SKM-1 treated with dmso at 0.1 percent for 144 hours (cell line): ENCODE results near the gene EYA2.

ENCODE experiments used
- DNase-seq: peaks from one replicate; lab custom pipeline; 2025; ENCODE audit not compliant: unreplicated experiment; lab: John Stamatoyannopoulos, UW

EYA2 gene

DNA sequence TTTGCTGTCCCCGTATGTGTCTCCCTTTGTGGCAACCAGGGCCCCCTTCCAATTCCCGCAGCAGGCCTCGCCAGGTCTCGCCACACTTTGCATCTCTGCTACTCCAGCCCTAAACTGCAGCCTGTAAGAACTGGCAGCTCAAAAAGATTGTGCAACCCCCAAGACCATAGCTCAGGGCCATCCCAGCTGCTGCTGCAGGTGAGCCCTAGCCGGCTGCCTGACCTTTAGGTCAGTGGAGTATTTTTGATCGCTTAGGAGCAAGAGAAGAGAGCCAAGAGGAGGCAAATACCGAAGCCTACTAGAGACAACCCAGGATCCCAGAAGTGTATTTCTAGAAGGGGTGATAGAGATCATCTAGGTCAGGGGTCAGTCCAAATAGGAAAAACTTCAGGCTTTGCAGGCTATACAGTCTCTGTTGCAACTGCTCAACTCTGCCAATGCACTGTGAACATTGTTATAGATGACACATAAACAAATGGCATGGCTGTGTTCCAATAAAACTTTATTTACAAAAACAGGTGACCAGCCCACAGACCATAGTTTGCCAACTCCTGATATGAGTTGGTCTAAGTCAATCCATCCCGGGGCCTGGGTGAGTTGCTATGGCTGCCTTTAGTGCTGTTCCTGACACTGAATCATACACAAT, 138.4 kb downstream of the EYA2 start:
- no peak for DNase-seq

DNA sequence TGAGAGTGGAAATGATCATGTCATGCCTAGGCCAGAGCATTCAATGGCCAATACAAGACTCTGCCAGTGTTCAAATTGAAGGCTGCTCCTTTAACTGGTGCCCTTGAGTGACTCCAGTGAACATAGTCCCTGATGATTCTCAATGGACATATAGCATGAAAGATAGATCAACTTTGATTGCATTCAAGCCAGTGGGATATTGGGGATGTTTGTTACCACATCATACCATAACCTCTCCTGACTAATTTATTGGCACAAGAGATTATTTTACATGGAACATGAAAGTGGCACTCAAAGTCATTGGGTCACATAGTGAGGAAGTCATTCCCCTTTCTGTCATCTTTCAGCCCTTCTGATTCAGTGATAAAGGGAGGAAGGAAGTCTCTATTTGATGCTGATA, 139.0 kb downstream of the EYA2 start:
- DNase-seq: no peak

DNA sequence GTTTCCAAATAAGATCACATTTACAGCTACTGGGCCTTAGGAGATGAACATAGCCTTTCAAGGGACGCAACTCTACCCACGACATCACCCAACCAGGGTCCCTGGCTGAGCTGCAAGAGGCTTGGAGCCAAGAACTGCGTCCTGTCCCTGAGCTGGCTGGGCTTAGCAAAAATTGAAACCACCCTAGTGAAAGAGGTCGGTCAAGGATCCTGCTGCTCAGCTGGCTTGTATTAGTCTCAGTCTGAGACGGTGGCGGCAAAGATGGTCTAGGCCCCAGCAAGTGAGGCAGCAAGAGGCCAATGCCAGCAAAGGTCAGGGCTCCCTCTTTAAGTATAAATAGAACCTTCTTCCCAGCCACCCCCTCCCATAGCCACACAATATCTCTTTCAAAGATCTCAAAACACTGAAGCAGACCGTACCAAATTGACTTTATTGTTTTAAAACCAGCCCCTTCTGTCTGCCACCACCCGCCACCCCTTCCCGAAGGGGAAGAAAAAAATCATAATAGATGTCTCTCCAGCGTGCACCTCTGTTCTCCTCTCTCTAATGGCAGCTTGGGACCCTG, 140.5 kb downstream of the EYA2 start:
- no peak for DNase-seq

DNA sequence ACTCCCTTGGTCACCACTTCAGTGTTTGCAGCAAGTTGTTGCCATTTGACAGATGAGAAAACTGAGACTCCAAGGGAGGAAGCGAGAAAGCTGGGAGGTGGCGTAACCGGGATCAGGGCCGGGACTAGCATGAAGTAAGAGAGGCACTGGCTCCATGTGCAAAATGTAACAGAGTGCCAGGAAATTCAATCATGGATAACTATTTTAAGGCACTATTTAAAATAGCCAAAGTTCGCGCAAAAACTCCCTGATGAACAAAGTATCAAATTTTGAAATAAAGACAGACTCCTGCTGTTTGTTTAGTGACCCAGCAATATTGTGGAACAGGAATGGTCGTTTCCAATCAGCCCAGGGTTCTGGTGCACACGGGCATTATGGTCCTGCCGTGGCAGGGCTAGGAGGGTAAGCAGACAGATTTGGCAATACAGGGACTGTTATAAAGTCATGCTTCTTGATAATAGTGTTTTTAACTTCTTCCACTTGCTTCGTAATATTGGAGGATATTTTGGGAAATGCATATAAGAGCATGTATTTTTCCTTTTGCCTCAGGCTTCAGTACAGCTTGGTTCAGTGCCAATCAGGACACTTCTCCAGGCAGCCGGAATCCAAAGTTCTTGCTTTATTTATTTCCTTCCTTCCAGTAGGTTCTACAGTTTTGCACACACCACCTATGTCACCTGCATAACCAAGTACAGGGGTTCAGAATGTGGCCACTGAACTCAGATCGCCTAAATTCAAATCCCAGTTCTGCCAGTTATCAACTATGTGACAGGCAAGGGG, 141.6 kb downstream of the EYA2 start:
- no peak for DNase-seq

DNA sequence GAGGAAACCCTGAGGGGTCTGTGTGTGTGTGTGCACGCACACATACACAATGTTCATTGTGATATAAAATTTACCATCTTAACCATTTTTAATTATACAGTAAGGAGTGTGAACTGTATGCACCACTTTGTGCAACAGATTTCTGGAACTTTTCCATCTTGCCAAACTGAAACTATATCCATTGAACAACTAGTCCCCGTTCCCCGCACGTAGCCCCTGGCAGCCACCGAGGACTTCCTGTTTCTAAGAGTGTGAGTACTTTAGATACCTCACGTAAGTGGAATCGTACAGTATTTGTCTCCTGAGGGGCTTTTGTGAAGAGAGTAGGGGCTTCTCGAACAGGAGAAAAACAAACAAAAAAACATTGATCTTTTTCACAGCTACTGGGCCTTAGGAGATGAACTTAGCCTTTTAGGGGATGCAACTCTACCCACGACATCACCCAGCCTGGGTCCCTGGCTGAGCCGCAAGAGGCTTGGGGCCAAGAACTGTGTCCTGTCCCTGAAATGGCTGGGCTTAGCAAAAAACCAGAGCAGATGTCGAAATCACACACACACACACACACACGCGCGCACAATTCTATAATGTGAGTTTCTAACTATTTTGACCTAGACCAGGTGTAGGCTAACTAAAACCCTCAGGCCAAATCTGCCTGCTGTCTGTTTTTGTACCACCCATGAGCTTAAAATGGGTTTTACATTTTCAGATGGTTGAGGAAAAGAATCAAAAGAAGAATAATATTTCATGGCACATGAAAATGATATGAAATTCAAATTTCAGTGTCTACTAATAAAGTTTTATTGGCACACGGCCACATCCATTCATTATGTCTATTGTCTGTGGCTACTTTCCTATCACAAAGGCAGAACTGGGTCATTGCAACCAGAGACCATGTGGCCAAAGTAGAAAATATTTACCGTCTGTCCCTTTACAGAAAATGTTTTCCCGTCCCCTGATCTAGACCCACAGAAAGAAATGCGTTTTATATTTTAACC, 144.2 kb downstream of the EYA2 start:
- DNase-seq: no peak

DNA sequence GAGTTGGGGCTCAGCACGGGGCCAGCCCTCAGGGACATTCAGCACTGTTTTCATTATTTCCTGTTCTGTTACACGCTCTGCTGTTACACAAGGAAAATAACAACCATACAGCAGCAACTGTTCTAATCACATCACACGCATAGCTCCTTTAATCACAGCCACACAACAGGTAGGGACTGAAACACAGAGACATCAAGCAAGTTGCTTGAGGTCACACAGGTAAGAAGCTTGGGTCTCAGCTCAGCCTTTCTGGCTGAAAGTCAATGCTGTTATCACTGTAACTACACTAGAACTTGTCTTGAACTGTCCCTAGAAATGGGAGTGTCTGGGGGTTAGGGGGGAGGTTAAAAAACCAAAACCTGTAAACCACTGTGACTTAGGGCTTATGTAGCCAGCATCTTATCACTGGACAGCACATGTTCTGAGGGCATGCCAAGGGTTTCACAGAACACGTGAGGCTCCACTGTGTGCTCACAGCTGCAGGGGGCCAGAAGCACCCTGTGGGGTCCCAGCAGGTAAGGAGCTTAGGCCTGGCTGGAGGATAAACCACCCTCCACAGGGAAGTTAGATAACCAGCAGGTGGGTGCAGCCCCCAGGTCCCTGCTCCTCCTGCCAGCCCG, 146.0 kb downstream of the EYA2 start:
- no peak for DNase-seq

DNA sequence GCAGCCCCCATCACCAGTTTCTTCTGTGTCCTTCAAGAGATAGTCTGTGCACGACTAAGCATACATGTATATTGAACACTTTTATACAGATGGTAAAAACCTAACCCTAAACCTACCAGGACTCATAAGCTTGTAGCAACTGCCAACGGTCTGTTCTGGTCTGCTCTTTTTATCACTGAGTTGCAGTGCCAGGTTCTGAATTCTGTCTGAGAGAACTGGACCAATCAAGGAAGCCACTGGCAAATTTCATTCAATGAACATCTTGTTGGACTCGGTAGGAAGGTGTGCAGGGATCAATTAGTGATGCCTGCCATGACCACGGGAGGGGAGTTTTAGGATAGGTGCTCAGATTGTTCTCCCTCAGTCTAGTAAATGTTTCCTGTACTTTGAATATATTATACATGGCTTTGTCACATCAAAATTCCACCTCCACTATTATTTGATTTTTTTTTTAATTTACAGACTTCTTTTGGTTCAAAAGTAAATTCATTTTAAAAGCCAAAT, 146.8 kb downstream of the EYA2 start:
- DNase-seq: no peak

DNA sequence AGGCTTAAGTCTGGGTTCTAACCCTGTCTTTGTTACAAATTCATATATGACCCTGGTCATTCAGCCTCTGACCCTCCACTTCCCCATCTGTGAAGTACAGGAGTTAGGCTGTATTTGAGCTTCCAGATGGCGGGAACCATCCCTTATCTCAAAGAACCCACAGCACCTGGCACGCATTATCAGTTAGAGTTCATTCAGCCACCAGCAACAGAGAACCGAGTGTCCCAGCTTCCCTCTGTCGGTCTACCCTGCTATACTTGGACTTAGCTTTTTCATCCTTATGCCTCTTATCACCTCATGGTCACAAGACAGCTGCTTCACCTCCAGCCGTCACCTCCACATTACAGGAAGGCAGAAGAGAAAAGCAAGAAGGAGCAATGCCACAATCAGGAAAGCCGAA, 147.8 kb downstream of the EYA2 start:
- DNase-seq: no peak

DNA sequence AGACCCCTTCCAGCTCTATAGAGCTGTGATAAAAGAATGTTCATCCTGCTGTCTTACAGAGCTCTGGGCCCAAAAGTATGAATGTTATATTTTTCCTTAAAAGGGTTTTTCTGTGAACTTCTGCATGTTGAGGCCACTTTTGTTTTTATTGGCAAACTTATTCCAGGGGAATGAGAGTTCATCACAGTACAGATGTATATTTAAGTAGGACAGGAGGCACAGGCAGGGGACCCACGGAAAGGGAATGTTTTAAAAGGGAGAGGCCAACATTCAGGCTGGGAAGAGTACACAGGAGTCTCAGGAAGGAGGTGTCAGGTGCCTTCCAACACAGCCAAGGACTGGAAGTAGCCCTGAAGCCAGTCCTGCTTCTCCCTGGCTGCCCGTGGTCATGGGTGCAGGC, 148.4 kb downstream of the EYA2 start:
- DNase-seq: no peak

DNA sequence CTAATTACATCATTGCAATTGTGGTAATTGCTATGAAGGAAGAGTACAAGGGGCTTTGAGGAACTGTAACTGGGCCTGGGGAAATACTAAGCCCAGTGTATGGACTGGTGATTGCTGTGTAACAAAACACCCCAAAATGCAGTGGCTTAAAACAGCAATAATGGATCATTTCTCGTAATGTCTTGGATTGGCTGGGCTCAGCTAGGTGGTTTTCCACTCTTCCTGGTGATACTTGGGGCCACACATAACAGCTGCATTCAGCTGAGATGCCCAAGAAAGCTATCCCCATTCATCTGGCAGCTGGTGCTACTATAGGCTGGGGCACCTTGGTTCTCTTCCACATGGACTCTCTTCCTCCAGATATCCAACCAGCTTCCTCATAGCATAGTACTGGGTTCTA, 150.3 kb downstream of the EYA2 start:
- no peak for DNase-seq

DNA sequence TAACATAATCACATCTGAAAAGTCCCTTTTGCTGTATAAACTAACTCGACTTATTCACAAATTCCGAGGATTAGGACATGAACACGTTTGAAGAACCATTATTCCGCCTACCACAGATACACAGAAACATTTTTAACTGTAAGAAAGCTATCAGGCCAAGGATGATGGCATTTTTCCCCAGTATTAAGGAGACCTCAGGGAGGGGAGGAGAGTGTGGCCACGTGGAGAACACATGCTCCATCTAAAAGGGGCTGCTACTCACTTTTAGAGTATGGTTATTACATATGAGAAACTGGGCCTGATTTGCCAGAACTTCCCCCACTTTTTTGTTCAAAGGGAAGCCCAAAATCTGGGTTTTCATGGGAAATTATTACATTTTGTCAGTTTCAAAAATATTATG, 153.4 kb downstream of the EYA2 start:
- DNase-seq: no peak

DNA sequence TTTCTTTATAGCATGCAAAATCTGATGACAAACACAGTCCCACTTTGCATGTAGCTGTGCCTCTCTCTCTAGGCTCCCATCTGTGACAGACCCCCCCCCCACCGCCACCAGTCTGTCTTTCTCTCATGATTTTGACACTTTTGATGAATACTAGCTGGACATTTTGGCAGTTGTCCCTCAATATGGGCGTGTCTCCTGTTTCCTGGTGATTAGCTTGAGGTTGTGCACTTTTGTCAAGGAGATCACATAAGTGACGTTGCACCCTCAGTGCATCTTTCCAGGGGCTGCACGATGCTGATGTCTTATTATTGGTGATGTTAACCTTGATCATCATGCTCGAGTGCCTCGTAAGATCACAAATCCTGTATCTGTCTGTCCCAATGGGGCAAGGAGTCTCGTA, 155.1 kb downstream of the EYA2 start:
- DNase-seq: no peak

DNA sequence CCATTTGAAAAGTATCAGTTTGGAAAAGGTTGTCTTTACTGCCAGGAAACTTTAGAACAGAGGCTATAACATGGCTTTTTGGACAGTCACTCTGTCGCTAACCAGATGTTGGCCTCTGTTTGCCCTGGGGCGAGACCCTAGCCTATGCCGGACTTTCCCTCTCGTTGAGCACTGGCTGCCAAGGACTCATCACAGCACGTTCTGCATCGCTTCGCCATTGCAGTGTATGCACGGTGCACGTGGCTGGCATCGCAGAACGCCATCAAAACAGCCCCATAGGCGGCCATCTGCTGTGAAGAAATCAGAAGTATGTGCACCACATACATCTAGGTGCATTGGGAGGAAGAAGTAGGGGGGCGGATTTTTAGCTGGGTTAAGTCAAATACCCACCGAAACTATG, 156.4 kb downstream of the EYA2 start:
- no peak for DNase-seq

DNA sequence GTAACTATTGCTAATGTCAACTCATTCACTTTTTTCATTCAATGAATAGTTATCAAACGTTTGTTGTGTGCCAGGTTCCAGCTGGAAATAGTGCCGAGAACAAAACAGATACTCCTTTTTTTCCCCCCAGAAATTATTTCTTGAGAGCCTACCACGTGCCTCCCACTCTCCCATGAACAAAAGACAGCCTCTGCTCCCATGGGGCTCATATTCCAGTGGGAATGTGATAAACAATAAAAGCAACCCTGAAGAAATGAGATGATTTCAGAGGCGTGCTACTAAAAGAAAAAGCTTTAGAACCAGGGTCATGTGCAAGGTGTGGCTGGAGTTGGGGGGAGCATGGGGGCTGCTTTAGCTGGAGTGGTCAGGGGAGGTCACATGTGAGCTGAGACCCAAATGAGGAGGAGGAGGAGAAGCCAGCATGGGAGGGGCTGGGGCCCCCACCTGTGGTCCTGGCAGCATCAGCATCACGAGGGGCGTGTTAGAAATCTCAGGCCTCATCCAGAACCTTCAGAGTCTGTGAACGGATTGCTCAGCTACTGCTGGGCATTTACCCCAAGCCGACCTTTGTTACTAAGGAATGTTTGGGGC, 157.4 kb downstream of the EYA2 start:
- DNase-seq: no peak

DNA sequence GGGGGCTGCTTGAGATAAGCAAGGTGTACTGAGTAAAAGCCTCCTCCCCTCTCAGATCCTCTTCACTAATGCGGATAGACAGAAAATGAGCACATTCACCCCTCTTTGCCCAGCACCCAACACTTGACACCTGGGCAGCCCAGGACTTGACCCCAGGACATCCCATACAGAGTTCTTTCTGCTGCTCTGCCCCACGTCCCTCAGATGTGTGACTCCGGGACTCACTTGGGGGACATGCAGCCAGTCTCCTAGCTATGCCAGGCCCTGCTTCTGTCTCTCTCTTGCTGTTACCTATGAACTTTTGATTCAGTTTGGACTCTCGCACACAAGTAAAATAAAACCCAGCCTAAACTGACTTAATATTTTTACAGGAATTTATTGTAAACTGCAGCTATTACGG, 159.9 kb downstream of the EYA2 start:
- DNase-seq: no peak

DNA sequence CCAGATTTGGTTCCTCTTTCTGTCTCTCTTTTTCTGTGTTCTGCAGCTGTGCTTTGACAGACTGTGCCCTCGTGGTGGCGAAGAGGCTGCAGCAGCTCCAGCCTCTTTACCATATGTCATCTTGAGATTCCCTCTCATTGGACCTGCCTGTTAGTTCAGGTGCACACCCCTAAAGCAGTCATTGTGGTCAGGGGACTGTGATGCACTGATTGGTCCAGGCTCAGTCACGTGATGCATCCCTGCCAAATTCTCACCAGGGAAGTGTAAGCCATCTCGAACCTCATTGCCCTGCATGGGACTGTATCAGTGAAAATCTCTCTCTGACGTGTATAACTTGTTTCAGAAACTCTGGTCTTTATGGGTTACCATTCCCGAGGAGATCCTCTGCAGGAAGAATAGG, 160.3 kb downstream of the EYA2 start:
- DNase-seq: no peak

DNA sequence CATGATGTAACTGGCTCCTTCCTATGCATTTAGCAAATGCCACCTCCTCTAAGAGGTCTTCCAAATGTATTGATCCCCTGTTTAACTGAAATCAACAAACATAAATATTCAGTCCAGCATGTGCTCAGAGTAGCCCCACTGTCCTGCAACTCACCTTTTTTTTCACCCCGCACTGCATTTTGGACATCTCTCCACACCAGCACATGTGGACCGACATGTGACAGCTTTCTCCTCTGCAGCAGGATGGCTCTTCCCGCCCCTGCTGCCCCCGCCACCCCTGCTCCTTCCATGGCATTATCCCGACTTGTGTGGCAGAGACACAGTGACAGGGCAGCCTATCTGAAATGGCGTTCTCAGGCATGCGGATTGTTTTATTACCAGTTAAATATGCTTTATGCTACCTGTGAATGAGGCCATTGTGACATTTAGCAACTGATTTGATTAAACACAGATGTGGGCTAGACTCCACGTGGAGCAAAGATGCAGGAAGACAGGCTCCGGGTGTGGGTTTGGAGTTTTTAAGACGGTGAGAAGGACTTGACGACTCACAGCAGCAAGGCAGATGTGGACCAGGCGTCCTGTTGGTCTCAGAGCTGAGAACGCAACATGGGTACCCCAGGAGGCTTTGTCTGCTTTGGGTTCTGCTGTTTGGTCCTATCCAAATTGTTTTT, 161.2 kb downstream of the EYA2 start:
- no peak for DNase-seq

DNA sequence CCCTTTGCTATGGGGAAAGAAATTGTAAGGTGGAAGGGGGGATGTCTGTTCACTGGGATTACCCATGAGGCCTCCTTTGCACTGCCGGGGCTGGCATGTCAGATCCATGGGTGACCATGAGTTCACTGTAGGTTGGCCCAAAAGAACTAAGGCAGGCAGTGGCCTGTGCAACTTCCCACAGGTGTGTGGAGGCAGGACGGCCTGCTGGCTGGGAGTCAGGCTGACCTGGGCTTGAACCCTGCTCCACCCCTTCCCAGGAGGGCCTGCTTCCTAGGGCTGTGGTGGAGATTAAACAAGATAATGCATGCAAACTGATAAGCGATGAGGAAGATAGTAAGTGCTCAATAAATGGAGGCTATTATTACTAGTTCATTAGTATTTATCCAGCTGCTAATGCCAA, 163.0 kb downstream of the EYA2 start:
- no peak for DNase-seq

DNA sequence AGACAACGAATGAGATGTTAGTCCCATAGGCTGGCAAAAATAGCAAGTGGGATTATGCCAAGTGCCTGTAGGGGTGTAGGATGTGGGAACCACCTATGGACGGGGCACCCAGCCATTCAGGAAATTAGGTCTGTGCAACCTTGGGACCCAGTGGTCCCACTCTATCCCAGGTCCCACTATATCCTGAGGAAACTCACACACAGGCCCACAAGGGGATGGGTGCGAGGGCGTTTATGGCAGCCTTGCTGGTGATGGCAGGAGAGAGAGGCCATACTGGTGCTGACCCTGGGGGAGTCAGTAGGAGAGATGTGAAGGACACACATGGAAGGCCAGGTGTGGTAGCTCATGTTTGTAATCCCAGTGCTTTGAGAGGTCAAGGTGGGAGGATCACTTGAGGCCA, 163.6 kb downstream of the EYA2 start:
- no peak for DNase-seq

DNA sequence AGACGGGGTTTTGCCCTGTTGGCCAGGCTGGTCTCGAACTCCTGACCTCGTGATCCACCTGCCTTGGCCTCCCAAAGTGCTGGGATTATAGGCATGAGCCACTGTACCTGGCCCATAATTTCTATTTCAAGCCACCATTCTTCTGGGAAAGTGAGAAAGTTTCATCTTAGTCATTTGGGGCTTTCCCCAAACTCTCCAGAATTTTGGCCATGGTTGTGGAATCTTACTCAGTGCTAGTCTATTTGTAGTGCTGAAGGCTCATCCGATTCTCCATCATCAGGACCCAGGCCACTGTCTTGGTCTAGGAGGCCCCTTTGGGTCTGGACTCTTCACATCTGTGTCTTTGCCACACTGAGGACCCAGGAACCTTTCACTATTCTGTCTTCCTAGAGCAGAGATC, 164.9 kb downstream of the EYA2 start:
- DNase-seq: no peak
